HepG2 (cell line): Measurements from ENCODE around the gene LSMEM2. TPM values are rescaled to one million over a fixed set of nuclear protein-coding genes. Genes with fewer than 3 reads are reported as not detected.

Experiments used
- AGO1 ChIP-seq: fragments of 200-400 bp; formaldehyde crosslinking; IDR thresholded peaks from 2 replicates; pipeline ENCODE4 v1.6.1; 2017; ENCODE audit warnings: mild to moderate bottlenecking, low read depth, low read length, moderate library complexity; ENCODE audit not compliant: poor library complexity, severe bottlenecking
- DPF2 ChIP-seq: sonication (generic); formaldehyde crosslinking; IDR thresholded peaks from 2 replicates; pipeline ENCODE4 v1.4.0; 2020; ENCODE audit warnings: mild to moderate bottlenecking, low read depth, missing genetic modification reagents, borderline replicate concordance
- ETV6 ChIP-seq: sonication (generic); formaldehyde crosslinking; conservative IDR thresholded peaks from 2 replicates; pipeline ENCODE4 v1.4.0; 2020; ENCODE audit warnings: missing genetic modification reagents
- GATAD1 ChIP-seq: IDR thresholded peaks from 2 replicates; pipeline ENCODE4 v1.6.1; 2016; ENCODE audit warnings: missing genetic modification reagents, missing compliant biosample characterization
- HOXA3 ChIP-seq: sonication (generic); formaldehyde crosslinking; IDR thresholded peaks from 2 replicates; pipeline ENCODE4 v1.5.0; 2020; ENCODE audit warnings: missing genetic modification reagents
- PAF1 ChIP-seq: IDR thresholded peaks from 2 replicates; pipeline ENCODE4 v1.6.1; 2016; ENCODE audit warnings: missing genetic modification reagents, missing compliant biosample characterization
- PRMT3 ChIP-seq: sonication (generic); formaldehyde crosslinking; IDR thresholded peaks from 2 replicates; pipeline ENCODE4 v1.8.1; 2022; ENCODE audit warnings: low read depth, mild to moderate bottlenecking, moderate library complexity, missing genetic modification reagents, borderline replicate concordance
- SIX1 ChIP-seq: sonication (generic); formaldehyde crosslinking; IDR thresholded peaks from 2 replicates; pipeline ENCODE4 v1.4.0; 2020; ENCODE audit warnings: missing genetic modification reagents, borderline replicate concordance
- SMYD3 ChIP-seq: sonication (generic); formaldehyde crosslinking; IDR thresholded peaks from 2 replicates; pipeline ENCODE4 v1.8.1; 2023; ENCODE audit warnings: mild to moderate bottlenecking, missing genetic modification reagents
- ZNF12 ChIP-seq: sonication (generic); formaldehyde crosslinking; IDR thresholded peaks from 2 replicates; pipeline ENCODE4 v1.5.0; 2020; ENCODE audit warnings: missing genetic modification reagents
- ZNF629 ChIP-seq: sonication (generic); formaldehyde crosslinking; conservative IDR thresholded peaks from 2 replicates; pipeline ENCODE4 v1.5.0; 2020; ENCODE audit warnings: missing genetic modification reagents
- polyA plus RNA-seq, 8 experiments: library from polyadenylated mRNA; depleted of rRNA in 3 of 8; stranded (reverse) in 7 of 8; unstranded in 1 of 8; fragments of >200 nt; fragmentation: Illumina TruSeq in 4 of 8; extraction: Trizol in 4 of 8; gene quantifications; 2 replicates each; pipeline versions ENCODE4 v1.2.1 to v1.2.3, GENCODE V29; 2011 to 2016; ENCODE audit warnings: low read depth in 4 of 8, missing spikeins in 1 of 8, mixed read lengths in 1 of 8; ENCODE audit not compliant: insufficient read depth in 1 of 8
- total RNA-seq, 5 experiments: library from RNA; depleted of rRNA; stranded (reverse); fragments of >200 nt; fragmentation: Illumina TruSeq; extraction: Trizol; gene quantifications; 2 replicates each; pipeline ENCODE4 v1.2.3, GENCODE V29; 2016; ENCODE audit warnings: low read depth in 1 of 5
- TF ChIP-seq, protein P1 (sequence below): sonication (generic); formaldehyde crosslinking; conservative IDR thresholded peaks from 2 replicates; pipeline ENCODE4 v1.8.1; 2023; ENCODE audit warnings: missing genetic modification reagents
- TF ChIP-seq, protein P2 (sequence below): IDR thresholded peaks from 2 replicates; pipeline ENCODE4 v1.6.1; 2018; ENCODE audit warnings: missing genetic modification reagents, mild to moderate bottlenecking, missing compliant biosample characterization
- TF ChIP-seq, protein P3 (sequence below): sonication (generic); formaldehyde crosslinking; IDR thresholded peaks from 2 replicates; pipeline ENCODE4 v1.4.0; 2020; ENCODE audit warnings: missing genetic modification reagents
- TF ChIP-seq, protein P4 (sequence below): sonication (generic); formaldehyde crosslinking; IDR thresholded peaks from 2 replicates; pipeline ENCODE4 v1.4.0; 2020; ENCODE audit warnings: missing genetic modification reagents
- TF ChIP-seq, protein P5 (sequence below): sonication (generic); formaldehyde crosslinking; IDR thresholded peaks from 2 replicates; pipeline ENCODE4 v1.4.0; 2020; ENCODE audit warnings: missing genetic modification reagents
- TF ChIP-seq, protein P6 (sequence below): sonication (generic); formaldehyde crosslinking; IDR thresholded peaks from 2 replicates; pipeline ENCODE4 v1.8.1; 2022; ENCODE audit warnings: mild to moderate bottlenecking, missing genetic modification reagents

LSMEM2 gene
- total and polyA plus RNA-seq, 2 of the 13 experiments (the other 11 are each of a cell fraction or from before 2014, with no cell fraction given): 0.07 to 0.41 TPM

DNA sequence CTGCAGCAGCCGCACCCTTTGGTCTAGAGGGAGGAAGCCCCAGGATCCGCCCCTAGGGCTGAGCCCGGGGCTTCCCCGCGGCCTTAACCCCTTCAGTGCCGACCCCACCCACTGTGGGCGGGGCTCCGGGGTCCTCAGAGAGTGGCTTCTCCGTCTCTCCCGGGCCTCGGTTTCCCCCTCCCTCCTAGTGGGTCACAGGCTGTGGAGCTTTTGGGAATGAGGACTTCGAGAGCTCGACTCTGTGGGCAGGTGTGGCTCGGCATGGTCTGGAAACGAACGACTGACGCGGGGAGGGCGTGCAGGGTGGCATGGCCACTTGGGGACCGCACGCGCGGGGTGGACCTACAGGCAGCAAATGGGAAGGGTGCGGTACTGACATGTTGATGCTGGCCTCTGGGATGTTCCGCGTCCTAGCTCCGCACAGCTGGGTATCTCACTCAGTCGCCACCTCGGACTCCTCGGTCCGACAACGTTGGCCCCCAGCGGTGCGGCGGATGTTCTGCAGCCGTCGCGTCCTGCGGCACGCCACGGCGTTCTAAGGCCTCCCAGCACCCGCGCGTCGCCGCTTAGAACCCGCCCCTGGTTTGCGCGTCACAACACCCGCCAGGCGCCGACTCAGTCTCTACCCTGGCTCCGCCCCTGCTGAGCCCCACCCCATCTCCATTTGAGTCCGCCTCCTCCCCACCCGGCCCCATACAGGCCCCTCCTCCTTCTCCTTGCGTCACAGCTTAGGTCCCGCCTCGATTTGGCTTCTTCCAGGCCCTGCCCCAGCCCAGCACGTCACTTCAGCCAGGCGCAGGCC, 20.1 kb downstream of the LSMEM2 start, which contains the start of the genes HYAL3 and NAA80 (continued):
- TF ChIP-seq, protein P1, sequence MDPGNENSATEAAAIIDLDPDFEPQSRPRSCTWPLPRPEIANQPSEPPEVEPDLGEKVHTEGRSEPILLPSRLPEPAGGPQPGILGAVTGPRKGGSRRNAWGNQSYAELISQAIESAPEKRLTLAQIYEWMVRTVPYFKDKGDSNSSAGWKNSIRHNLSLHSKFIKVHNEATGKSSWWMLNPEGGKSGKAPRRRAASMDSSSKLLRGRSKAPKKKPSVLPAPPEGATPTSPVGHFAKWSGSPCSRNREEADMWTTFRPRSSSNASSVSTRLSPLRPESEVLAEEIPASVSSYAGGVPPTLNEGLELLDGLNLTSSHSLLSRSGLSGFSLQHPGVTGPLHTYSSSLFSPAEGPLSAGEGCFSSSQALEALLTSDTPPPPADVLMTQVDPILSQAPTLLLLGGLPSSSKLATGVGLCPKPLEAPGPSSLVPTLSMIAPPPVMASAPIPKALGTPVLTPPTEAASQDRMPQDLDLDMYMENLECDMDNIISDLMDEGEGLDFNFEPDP (CRISPR knock-in tag): no peak
- peak; percentile 45; the same call in 1 of the 2 replicates for TF ChIP-seq SMYD3 (CRISPR knock-in tag)
- TF ChIP-seq AGO1: peak; percentile 100
- TF ChIP-seq, protein P2, sequence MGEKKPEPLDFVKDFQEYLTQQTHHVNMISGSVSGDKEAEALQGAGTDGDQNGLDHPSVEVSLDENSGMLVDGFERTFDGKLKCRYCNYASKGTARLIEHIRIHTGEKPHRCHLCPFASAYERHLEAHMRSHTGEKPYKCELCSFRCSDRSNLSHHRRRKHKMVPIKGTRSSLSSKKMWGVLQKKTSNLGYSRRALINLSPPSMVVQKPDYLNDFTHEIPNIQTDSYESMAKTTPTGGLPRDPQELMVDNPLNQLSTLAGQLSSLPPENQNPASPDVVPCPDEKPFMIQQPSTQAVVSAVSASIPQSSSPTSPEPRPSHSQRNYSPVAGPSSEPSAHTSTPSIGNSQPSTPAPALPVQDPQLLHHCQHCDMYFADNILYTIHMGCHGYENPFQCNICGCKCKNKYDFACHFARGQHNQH (CRISPR knock-in tag): peak; percentile 60
- TF ChIP-seq SIX1 (CRISPR knock-in tag): no peak; the same call in 1 of the 2 replicates
- peak; percentile 14; the same call in 1 of the 2 replicates for TF ChIP-seq HOXA3
- TF ChIP-seq, protein P3, sequence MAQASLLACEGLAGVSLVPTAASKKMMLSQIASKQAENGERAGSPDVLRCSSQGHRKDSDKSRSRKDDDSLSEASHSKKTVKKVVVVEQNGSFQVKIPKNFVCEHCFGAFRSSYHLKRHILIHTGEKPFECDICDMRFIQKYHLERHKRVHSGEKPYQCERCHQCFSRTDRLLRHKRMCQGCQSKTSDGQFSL: no peak
- TF ChIP-seq GATAD1 (CRISPR knock-in tag): peak; percentile 77
- no peak for TF ChIP-seq DPF2 (CRISPR knock-in tag)
- TF ChIP-seq ZNF629 (CRISPR knock-in tag): no peak
- TF ChIP-seq ETV6 (CRISPR knock-in tag): 0 out of 2 replicates have a peak, but pooled peaks have one; percentile 22
- TF ChIP-seq, protein P4, sequence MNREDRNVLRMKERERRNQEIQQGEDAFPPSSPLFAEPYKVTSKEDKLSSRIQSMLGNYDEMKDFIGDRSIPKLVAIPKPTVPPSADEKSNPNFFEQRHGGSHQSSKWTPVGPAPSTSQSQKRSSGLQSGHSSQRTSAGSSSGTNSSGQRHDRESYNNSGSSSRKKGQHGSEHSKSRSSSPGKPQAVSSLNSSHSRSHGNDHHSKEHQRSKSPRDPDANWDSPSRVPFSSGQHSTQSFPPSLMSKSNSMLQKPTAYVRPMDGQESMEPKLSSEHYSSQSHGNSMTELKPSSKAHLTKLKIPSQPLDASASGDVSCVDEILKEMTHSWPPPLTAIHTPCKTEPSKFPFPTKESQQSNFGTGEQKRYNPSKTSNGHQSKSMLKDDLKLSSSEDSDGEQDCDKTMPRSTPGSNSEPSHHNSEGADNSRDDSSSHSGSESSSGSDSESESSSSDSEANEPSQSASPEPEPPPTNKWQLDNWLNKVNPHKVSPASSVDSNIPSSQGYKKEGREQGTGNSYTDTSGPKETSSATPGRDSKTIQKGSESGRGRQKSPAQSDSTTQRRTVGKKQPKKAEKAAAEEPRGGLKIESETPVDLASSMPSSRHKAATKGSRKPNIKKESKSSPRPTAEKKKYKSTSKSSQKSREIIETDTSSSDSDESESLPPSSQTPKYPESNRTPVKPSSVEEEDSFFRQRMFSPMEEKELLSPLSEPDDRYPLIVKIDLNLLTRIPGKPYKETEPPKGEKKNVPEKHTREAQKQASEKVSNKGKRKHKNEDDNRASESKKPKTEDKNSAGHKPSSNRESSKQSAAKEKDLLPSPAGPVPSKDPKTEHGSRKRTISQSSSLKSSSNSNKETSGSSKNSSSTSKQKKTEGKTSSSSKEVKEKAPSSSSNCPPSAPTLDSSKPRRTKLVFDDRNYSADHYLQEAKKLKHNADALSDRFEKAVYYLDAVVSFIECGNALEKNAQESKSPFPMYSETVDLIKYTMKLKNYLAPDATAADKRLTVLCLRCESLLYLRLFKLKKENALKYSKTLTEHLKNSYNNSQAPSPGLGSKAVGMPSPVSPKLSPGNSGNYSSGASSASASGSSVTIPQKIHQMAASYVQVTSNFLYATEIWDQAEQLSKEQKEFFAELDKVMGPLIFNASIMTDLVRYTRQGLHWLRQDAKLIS (CRISPR knock-in tag): no peak; the same call in 1 of the 2 replicates
- TF ChIP-seq PAF1: no peak; the same call in 1 of the 2 replicates
- TF ChIP-seq, protein P5, sequence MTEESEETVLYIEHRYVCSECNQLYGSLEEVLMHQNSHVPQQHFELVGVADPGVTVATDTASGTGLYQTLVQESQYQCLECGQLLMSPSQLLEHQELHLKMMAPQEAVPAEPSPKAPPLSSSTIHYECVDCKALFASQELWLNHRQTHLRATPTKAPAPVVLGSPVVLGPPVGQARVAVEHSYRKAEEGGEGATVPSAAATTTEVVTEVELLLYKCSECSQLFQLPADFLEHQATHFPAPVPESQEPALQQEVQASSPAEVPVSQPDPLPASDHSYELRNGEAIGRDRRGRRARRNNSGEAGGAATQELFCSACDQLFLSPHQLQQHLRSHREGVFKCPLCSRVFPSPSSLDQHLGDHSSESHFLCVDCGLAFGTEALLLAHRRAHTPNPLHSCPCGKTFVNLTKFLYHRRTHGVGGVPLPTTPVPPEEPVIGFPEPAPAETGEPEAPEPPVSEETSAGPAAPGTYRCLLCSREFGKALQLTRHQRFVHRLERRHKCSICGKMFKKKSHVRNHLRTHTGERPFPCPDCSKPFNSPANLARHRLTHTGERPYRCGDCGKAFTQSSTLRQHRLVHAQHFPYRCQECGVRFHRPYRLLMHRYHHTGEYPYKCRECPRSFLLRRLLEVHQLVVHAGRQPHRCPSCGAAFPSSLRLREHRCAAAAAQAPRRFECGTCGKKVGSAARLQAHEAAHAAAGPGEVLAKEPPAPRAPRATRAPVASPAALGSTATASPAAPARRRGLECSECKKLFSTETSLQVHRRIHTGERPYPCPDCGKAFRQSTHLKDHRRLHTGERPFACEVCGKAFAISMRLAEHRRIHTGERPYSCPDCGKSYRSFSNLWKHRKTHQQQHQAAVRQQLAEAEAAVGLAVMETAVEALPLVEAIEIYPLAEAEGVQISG (CRISPR knock-in tag): peak; percentile 97
- TF ChIP-seq PRMT3 (CRISPR knock-in tag): 0 out of 2 replicates have a peak, but pooled peaks have one; percentile 80
- TF ChIP-seq, protein P6, sequence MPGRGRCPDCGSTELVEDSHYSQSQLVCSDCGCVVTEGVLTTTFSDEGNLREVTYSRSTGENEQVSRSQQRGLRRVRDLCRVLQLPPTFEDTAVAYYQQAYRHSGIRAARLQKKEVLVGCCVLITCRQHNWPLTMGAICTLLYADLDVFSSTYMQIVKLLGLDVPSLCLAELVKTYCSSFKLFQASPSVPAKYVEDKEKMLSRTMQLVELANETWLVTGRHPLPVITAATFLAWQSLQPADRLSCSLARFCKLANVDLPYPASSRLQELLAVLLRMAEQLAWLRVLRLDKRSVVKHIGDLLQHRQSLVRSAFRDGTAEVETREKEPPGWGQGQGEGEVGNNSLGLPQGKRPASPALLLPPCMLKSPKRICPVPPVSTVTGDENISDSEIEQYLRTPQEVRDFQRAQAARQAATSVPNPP (CRISPR knock-in tag): no peak; the same call in 1 of the 2 replicates
- TF ChIP-seq ZNF12 (CRISPR knock-in tag): 0 out of 2 replicates have a peak, but pooled peaks have one; percentile 16
